NCI-H1105 treated with DMSO at 0.1 percent for 48 hours (cell line): ENCODE results near the gene TRIM54.
A peak's percentile ranks its signal among the peaks of the same experiment; 100 is the strongest.
"Not testable (repeated sequence)": the region's sequence is repeated elsewhere in the genome, so short reads cannot be mapped to it uniquely, and the experiment has no call there.

ENCODE experiments used
- DNase-seq: peaks from one replicate; lab custom pipeline; 2025; lab: John Stamatoyannopoulos, UW

Gene TRIM54

DNA sequence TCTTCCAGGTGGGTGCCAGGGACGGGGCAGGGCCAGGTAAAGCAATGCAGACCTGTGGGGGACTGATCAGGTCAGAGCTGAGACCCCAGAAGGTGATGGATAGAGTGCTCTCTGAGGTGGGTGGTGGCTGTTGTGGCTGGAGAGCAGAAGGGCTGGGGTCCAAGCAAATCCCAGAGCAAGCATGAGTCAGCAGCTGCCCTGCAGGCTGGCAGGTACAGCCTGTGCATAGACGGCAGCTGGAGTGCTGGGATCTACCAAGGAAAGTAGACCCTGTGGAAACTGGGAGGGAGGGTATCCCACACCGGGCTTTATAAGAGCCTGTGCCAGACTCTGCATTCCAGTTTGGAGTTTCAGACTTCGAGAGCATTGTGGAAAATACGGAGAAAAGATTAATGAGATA lies 663 bp downstream of the TRIM54 start:
- DNase-seq: no peak

DNA sequence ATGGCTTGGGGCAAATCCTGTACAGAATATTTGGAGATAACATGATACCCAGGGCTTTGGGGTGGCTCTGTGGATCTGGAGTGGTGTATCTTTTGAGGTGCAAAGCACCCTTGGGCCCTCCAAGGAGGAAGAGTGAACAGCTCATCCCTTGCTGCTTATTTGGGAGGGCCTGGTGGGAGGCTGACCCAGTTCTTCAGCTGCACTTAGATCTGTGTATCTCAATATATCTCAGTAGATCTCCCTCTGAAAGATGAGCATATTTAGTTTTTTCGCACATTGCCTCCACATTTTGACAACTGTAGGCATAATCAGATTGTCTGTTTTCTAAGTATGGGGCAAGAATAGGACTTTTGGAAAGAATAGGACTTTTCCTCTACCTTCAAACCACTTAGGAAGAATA lies 2.8 kb downstream of the TRIM54 start:
- DNase-seq: no peak

DNA sequence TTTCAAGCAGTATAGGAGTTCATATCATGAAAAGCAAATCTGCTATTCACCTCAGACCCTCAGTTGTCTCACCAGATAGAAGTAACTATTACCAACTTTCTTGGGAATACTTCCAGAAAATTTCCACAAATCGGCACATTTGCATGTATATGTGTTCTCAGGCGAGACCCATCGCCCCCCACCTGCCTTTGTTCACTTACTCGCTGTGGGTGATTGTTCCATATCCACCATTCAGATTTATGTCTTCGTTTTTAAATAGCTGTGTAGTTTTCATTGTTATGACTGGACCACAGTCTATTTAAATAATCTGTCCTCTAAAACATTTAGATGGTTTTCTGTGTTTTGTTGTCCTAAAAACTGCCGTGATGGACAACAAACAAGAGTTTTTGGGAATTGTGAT lies 3.3 kb downstream of the TRIM54 start:
- DNase-seq: no peak

- no peak for DNase-seq
Observed at GRCh38 chr2:27288610-27289009, 6.4 kb downstream of the TRIM54 start.

DNA sequence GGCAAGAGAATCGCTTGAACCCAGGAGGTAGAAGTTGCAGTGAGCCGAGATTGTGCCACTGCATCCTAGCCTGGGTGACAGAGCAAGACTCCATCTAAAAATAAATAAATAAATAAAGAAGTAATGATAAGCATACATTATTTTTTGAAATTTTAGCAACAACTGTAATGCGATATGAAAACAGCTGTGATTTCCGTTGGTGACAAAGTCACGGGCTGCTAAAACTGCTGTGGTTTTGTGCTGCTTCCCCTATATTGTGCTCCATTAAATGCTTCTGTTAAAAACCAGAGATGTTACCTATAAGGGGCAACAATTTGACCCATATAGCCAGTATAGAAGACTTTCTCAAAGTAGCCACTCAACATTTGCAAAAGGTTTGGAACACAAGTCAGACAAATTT lies 8.3 kb downstream of the TRIM54 start:
- no peak for DNase-seq

DNA sequence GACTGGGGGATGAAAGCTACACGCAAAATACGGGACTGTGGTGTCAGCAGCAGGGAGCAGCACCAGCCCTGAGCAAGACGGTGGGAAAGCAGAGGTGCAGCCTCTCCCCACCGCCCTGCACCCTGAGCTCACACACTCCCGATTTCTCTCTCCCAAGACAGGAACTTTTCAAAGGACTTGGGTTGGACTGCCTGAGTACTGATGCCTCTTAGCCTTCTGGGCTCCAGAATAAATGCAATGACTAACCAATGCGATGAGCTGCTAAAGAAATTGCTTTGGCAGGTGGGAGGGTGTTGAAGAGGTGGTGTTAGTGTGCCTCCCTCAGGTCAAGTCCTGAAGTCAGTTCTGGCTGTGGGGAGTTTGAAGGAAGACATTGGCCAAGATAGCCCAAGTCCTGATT lies 9.6 kb downstream of the TRIM54 start:
- DNase-seq: no peak

DNA sequence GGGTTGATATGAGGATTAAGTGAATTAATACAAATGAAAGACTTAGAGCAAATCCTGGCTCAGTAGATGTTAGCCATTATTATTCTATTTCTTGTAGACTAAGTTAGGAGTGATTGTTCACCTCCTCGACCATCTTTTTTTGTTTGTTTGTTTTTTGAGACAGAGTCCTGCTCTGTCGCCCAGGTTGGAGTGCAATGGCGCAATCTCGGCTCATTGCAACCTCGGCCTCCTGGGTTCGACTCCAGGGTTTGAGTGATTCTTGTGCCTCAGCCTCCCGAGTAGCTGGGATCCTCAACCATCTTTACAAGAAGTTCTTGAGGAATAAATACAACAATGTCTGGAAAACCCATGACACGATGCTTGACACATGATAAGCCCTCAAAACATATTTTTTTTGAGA lies 12.7 kb downstream of the TRIM54 start:
- DNase-seq: no peak

GRCh38 chr2:27296481-27296880 lies 14.3 kb downstream of the TRIM54 start:
- DNase-seq: no peak

DNA sequence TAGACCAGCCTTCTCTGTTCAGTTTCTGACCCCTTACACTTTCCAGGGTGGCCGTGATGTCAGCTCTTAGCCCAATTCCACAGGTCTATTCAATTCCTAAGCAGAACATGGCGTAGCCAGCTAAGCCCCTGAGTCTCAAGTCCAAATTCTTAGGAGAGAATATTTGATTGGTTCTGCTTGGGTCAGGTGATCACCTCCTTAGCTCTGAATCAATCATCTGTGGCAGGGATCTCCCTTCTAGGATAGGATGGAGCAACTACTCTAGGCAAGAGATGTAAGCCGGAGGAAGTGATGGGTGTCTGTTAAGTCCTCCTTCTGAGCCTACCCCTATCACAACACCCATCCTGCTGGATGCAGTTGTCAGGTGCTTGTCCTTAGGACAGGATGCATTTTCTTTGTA lies 15.0 kb downstream of the TRIM54 start:
- DNase-seq: no peak

DNA sequence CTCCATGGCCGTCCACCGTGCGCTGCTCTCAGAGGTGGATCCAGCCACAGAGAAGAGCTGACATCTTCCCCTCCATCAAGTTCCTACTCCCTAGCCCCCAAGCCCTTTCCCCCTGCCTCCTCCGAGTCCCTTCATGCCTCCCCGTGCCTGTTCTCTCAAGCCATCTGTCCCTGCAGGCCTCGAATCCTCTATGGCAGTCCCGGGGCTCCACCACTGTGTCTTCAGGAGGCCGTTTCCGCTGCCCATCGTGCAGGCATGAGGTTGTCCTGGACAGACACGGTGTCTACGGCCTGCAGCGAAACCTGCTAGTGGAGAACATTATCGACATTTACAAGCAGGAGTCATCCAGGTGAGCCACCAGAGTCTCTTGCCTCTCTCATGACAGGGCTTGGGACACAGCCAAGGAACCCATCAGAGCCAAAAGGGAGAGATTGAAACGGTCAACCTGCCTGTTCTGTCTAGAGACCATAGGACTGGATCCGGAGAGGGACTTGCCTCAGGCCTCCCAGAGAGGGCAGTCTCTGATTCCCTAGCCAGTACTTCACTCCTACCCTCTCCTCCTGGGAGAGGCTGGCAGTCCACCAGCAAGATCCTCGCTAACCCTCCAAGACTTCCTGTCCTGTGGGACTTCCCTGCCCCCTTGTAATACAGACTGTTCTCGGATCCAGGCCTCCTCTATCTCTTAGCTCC lies 16.3 kb downstream of the TRIM54 start:
- DNase-seq: no peak

DNA sequence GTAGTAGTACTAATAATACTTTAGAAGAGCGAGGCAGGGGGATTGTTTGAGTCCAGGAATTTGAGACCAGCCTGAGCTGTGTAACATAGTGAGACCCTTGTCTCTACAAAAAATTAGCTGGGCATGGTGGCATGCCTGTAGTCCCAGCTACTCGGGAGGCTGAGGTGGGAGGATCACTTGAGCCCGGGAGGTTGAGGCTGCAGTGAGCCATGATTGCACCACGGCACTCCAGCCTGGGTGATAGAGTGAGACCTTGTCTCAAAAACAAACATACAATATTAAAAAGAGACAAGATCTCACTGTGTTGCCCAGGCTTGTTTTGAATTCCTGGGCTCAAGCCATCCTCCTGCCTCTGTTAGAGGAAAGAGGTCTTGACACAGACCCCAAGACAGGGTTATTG lies 18.4 kb downstream of the TRIM54 start:
- DNase-seq: not testable (repeated sequence)

DNA sequence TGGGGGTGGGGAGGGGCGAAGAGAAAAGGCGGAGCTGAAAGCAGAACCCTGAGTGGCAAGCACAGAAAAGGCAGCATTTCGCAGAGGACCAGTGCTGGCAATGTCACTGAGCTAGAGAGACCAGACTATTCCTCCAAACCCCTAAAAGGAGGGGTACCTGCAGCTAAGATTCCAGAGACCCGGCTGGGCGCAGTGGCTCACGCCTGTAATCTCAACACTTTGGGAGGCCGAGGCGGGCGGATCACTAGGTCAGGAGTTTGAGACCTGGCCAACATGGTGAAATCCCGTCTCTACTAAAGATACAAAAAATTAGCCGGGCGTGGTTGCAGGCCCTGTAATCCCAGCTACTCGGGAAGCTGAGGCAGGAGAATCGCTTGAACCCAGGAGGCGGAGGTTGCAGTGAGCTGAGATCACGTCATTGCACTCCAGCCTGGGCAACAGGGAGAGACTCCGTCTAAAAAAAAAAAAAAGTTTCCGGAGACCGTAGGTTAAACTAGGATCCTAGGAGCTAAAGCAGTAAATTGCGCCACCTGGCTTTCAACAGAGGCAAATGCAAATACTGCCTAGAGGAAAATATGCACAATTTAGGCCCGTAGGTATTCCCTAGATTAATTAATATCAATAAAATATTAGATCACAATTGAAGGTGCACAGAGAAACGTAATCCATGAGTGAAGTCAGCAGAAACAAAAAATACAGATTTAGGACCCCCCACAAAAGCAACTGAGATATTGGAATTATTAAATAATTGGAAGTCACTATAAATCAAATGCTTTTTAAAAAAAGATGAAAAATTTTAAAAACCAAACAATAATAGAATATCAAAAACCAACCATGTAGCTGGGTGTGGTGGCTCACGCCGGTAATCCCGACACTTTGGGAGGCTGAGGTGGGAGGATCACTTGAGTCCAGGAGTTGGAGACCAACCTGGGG lies 21.1 kb downstream of the TRIM54 start:
- DNase-seq: peak; percentile 78

GRCh38 chr2:27304488-27305240 lies 22.4 kb downstream of the TRIM54 start:
- DNase-seq: no peak

GRCh38 chr2:27305516-27305915 lies 23.3 kb downstream of the TRIM54 start:
- no peak for DNase-seq

DNA sequence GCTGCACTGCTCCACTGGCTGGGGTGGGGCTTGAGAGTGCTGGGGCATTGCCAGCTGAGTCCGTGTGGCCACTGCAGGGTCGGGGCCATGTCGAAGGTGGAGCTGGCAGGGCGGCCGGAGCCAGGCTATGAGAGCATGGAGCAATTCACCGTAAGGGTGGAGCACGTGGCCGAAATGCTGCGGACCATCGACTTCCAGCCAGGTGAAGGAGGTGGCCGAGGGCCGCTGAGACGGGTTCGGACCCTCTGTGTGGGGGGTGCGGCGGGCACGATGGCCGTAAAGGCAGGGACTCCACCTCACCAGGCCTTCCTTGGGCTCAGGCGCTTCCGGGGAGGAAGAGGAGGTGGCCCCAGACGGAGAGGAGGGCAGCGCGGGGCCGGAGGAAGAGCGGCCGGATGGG lies 23.9 kb downstream of the TRIM54 start:
- DNase-seq: no peak

DNA sequence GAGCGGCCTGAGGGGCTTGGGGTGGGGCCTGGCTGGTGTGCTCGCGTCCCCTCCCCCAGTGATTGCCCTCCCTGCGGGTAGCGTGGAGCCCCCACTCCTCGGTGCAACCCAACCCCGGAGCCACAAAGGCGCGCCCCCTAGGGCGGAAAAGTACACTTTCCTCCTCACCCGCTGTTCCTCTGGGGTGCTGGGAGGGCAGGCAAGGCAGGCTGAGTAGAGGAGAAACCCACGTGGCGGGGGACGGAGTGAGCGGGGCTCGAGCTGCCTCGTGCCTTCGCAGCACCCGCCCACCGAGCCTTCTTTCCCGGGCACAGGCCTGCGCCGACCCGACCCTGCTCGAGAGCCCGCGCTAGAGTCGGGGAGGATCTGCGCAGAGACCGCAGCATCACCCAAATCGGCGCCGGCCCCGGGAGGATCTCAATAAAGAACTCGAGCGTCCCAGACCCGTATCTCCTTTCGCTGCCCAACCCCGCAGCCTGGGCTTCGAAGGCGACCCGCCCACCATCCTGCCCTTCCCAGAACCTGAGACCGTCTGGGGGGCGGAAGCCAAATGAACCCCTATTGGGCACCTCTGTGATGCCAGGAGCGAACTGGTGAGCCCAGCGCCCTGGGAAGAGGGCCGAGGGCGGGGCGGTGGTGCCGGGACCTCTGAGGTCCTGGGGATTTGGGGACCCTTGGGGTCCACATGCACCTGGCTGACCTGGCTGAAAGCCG lies 24.5 kb downstream of the TRIM54 start:
- no peak for DNase-seq

DNA sequence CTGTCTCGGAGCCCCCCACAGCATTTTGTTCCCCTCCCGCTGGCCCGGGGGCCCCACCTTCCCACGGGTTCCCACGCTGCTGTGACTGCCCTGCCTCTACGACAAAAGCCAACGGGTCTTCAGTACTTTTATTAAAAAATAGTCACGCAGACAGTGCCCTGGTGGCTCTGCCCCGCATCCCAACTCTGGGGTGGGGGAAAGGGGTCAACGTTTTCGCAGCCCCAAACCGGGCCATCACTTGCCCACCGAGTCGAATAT lies 25.0 kb downstream of the TRIM54 start:
- no peak for DNase-seq

GRCh38 chr2:27307545-27308358 lies 25.5 kb downstream of the TRIM54 start:
- no peak for DNase-seq

DNA sequence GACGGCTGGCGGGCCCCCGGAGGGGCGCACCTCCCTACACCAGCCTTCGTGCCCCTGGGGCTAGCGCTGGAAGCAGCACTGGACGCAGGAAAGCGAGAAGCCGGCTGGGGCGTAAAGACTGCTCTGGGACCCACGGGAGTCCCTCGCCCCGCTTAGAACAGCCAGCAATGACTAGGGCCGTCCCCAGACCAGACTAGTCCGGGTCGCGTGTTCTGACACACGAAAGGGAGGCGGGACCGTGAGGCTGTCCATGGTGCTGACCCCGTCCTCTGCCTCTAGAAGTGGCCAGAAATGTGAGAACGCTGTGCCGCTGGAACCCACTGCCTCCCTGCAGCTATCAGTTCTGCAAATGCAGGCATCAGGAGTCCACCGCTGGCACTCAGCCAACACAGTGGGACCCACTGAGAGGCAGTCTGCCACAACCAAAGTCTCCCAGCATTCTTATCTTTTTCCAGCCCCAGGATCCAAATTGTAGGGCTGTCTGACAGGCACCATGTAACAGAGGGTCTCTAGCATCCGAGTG lies 26.2 kb downstream of the TRIM54 start, which contains the start of gene UCN:
TSS of gene UCN (minus strand) at position 87 of the 523 bp plus-strand sequence. CDS start 550 bp downstream, outside the sequence.
- peak; percentile 18 for DNase-seq

DNA sequence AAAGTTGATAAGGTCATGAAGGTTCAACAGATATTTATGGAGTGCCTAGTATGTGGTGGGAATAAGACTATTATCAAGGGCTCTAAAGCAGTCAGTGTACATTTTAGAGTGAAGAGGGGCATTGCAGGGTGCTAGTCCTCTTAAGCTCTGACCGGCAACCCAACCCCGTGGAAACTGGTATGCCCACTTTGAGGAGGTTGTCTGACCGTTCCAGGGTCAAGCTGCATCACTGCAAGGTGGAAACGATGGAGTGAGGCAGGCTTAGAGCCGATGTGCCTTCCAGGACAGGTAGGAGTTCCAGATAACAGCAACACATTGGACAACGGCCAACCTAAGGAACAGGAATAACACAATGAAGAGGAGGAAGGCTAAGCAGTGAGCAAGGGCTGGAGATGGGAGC lies 27.4 kb downstream of the TRIM54 start:
- no peak for DNase-seq

GRCh38 chr2:27312152-27312551 lies 29.9 kb downstream of the TRIM54 start:
- no peak for DNase-seq
